Measurements from ENCODE around the gene LZTR1.
A peak's percentile ranks its signal among the peaks of the same experiment; 100 is the strongest.

Gene LZTR1

GRCh38 chr22:21014726-21015465 is 32.8 kb downstream of the LZTR1 start, which contains the start of gene P2RX6:
TSS of gene P2RX6 (plus strand) at chr22:21015165. CDS start at chr22:21015175, 10 bp downstream.
- H3K27me3 ChIP-seq (ENCODE audit: control insufficient read depth, insufficient read depth, low read length): no peaks in the 10 kb centered on the region
- H3K4me2 ChIP-seq (ENCODE audit: low read length): peak within 1 kb of the TSS; percentile 66
- peak within 1 kb of the TSS; percentile 55 for H3K4me3 ChIP-seq (ENCODE audit: low read depth, low read length)
- H2AFZ ChIP-seq: peak within 1 kb of the TSS; percentile 74
- H3K36me3 ChIP-seq (ENCODE audit: control insufficient read depth, insufficient read depth, low read length): no peaks in the 10 kb centered on the region
- TF ChIP-seq CTCF (IDR thresholded peaks at IDR 0.05): no peak
- H3K9ac ChIP-seq: no peak within 1 kb of the TSS
- no peaks in the 10 kb centered on the region for H3K79me2 ChIP-seq
- H3K9me3 ChIP-seq (ENCODE audit: control insufficient read depth, low read length): no peaks in the 10 kb centered on the region
- H3K4me1 ChIP-seq: no peaks in the 10 kb centered on the region
- peak within 1 kb of the TSS; percentile 2 for H3K27ac ChIP-seq

DNA sequence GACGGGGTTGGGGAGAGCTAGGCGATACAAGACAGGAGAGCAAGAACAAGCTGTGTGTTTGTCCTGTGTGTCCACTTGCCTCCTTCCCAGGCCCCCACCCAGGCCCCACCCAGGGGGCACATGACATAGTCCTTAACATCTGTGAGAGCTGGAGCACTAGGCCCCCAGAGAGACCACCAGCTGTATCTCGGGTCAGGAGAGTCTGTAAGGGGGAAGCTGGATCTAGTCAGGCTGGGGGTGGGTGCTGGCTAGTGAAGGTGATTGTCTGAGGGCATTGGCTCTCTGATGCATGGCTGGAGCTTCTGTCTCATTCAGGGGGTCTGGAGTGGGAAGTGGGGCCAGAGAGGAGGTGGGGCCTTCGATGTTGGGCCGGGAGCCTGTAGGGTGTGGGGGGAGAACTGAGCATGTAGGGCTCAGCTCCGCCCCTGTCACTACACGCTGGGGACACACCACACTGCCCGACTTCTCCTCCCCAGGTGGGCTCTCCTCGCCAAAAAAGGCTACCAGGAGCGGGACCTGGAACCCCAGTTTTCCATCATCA is 33.4 kb downstream of the LZTR1 start:
- H3K36me3 ChIP-seq (ENCODE audit: control insufficient read depth, insufficient read depth, low read length): no peaks in the 10 kb centered on the region
- no peak overlapping the region for H3K27ac ChIP-seq
- H3K9me3 ChIP-seq (ENCODE audit: control insufficient read depth, low read length): no peaks in the 10 kb centered on the region
- H3K4me1 ChIP-seq: no peaks in the 10 kb centered on the region
- no peaks in the 10 kb centered on the region for H3K79me2 ChIP-seq
- H3K27me3 ChIP-seq (ENCODE audit: control insufficient read depth, insufficient read depth, low read length): no peaks in the 10 kb centered on the region
- no peak overlapping the region for H3K4me3 ChIP-seq (ENCODE audit: low read depth, low read length)
- no peak overlapping the region for H3K4me2 ChIP-seq (ENCODE audit: low read length)
- H3K9ac ChIP-seq: no peak overlapping the region
- TF ChIP-seq CTCF (IDR thresholded peaks at IDR 0.05): no peak
- no peak overlapping the region for H2AFZ ChIP-seq

GRCh38 chr22:21016644-21017420 is 34.7 kb downstream of the LZTR1 start:
- no peaks in the 10 kb centered on the region for H3K27me3 ChIP-seq (ENCODE audit: control insufficient read depth, insufficient read depth, low read length)
- no peak overlapping the region for H3K4me2 ChIP-seq (ENCODE audit: low read length)
- H3K4me1 ChIP-seq: no peaks in the 10 kb centered on the region
- H2AFZ ChIP-seq: no peak overlapping the region
- no peak overlapping the region for H3K27ac ChIP-seq
- no peaks in the 10 kb centered on the region for H3K36me3 ChIP-seq (ENCODE audit: control insufficient read depth, insufficient read depth, low read length)
- H3K4me3 ChIP-seq (ENCODE audit: low read depth, low read length): no peak overlapping the region
- no peaks in the 10 kb centered on the region for H3K79me2 ChIP-seq
- H3K9ac ChIP-seq: no peak overlapping the region
- no peaks in the 10 kb centered on the region for H3K9me3 ChIP-seq (ENCODE audit: control insufficient read depth, low read length)
- no peak for TF ChIP-seq CTCF (IDR thresholded peaks at IDR 0.05)

GRCh38 chr22:21018314-21018713 is 36.2 kb downstream of the LZTR1 start:
- no peaks in the 10 kb centered on the region for H3K79me2 ChIP-seq
- no peaks in the 10 kb centered on the region for H3K27me3 ChIP-seq (ENCODE audit: control insufficient read depth, insufficient read depth, low read length)
- H3K4me3 ChIP-seq (ENCODE audit: low read depth, low read length): no peak overlapping the region
- no peak for TF ChIP-seq CTCF (IDR thresholded peaks at IDR 0.05)
- no peaks in the 10 kb centered on the region for H3K36me3 ChIP-seq (ENCODE audit: control insufficient read depth, insufficient read depth, low read length)
- no peaks in the 10 kb centered on the region for H3K4me1 ChIP-seq
- no peak overlapping the region for H3K9ac ChIP-seq
- H3K4me2 ChIP-seq (ENCODE audit: low read length): no peak overlapping the region
- H3K9me3 ChIP-seq (ENCODE audit: control insufficient read depth, low read length): no peaks in the 10 kb centered on the region
- no peak overlapping the region for H2AFZ ChIP-seq
- H3K27ac ChIP-seq: no peak overlapping the region
